Measurements from ENCODE around the gene CAV1.
"Not testable (repeated sequence)": the region's sequence is repeated elsewhere in the genome, so short reads cannot be mapped to it uniquely, and the experiment has no call there.

Gene CAV1

GRCh38 chr7:116524609-116525297 is at the start of gene CAV1:
Gene CAV1, plus strand, starts transcription at chr7:116525036. Its CDS starts 27 bp downstream, at chr7:116525063.
- DNase-seq = peak; percentile 45

GRCh38 chr7:116477625-116478024 is 47.2 kb upstream of the CAV1 start:
- no peak for DNase-seq

- DNase-seq = no peak
Measured at GRCh38 chr7:116478834-116479233, 46.0 kb upstream of the CAV1 start.

- no peak for DNase-seq
Measured at GRCh38 chr7:116483271-116483942, 41.4 kb upstream of the CAV1 start.

- not testable (repeated sequence) for DNase-seq
Measured at GRCh38 chr7:116484389-116484788, 40.4 kb upstream of the CAV1 start.

GRCh38 chr7:116487907-116488521 is 36.8 kb upstream of the CAV1 start:
- DNase-seq = no peak

- no peak for DNase-seq
Measured at GRCh38 chr7:116490351-116490750, 34.5 kb upstream of the CAV1 start.

GRCh38 chr7:116491887-116492653 is 32.8 kb upstream of the CAV1 start:
- no peak for DNase-seq

GRCh38 chr7:116492654-116493109 is 32.2 kb upstream of the CAV1 start:
- DNase-seq = no peak

GRCh38 chr7:116493449-116493848 is 31.4 kb upstream of the CAV1 start:
- no peak for DNase-seq

- no peak for DNase-seq
Measured at GRCh38 chr7:116494472-116494871, 30.4 kb upstream of the CAV1 start.

- no peak for DNase-seq
Measured at GRCh38 chr7:116495736-116496135, 29.1 kb upstream of the CAV1 start.

- DNase-seq = no peak
Measured at GRCh38 chr7:116496653-116497052, 28.2 kb upstream of the CAV1 start.

- no peak for DNase-seq
Measured at GRCh38 chr7:116497708-116498107, 27.1 kb upstream of the CAV1 start.

GRCh38 chr7:116499168-116500077 is 25.4 kb upstream of the CAV1 start, which contains the start of gene CAV2:
Gene CAV2, plus strand, starts transcription at chr7:116499738. Its CDS starts 44 bp downstream, at chr7:116499782.
- DNase-seq = peak; percentile 37

- DNase-seq = peak; percentile 63
Measured at GRCh38 chr7:116500078-116500853, 24.6 kb upstream of the CAV1 start.

GRCh38 chr7:116501425-116502167 is 23.2 kb upstream of the CAV1 start:
- no peak for DNase-seq

- no peak for DNase-seq
Measured at GRCh38 chr7:116502201-116503096, 22.4 kb upstream of the CAV1 start.

GRCh38 chr7:116503835-116504234 is 21.0 kb upstream of the CAV1 start:
- DNase-seq = no peak

Measured in stimulated activated CD8-positive, alpha-beta memory T cell treated with anti-CD3 and anti-CD28 coated beads, Interleukin-4, amount 100 ng/mL, for 48 hours (primary cell).